HG02981 (cell line): ENCODE data around the gene SLC23A2.

Source experiments
- ATAC-seq: cut with Tn5 transposase; IDR thresholded peaks from one replicate; pipeline ENCODE4 v1.9.1; 2021; ENCODE audit warnings: mild to moderate bottlenecking, moderate library complexity; ENCODE audit not compliant: unreplicated experiment

Gene SLC23A2

GRCh38 chr20:4971064-4971463 is 30.2 kb downstream of the SLC23A2 start:
- ATAC-seq, result no peak

DNA sequence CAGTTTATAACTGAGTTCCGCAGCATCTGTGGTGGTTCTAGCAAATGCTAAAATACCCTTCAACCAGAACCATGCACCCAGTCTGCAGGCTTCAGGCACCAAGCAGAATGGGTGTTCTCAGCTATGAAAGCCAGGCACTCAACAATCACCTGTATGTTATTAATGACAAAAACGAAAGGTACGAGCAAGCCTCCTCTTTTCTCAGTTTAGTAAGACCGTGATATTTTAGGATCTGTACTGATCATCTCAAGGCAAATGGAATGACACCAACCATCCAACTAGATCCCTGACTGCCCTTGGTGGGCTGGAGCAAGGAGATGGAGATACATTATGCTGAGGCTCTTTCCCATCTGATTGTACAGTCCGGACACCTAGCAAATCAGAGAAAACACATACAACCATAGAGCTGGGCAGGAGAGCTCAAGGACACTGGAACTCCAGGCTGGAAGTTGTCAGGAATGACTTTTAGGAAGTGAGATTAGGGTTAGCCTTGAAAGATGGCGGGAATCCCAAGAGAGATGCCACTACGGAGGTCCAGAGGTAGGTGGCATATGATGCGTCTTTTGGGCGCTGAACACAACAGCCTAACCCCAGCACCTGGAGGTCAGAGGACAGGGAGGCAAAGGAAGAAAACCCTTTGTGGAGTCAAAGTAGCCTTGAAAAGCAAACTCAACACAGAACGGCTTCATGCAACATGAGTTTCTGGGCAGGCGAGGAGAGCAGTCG is 33.4 kb downstream of the SLC23A2 start:
- no peak for ATAC-seq

- no peak for ATAC-seq
Observed at GRCh38 chr20:4966826-4967751, 34.2 kb downstream of the SLC23A2 start.

- ATAC-seq, result no peak
Observed at GRCh38 chr20:4962241-4962855, 39.0 kb downstream of the SLC23A2 start.

- ATAC-seq, result no peak
Observed at GRCh38 chr20:4961746-4962145, 39.6 kb downstream of the SLC23A2 start.

- ATAC-seq, result no peak
Observed at GRCh38 chr20:4959592-4959991, 41.7 kb downstream of the SLC23A2 start.

- ATAC-seq, result no peak
Observed at GRCh38 chr20:4957939-4958362, 43.4 kb downstream of the SLC23A2 start.

DNA sequence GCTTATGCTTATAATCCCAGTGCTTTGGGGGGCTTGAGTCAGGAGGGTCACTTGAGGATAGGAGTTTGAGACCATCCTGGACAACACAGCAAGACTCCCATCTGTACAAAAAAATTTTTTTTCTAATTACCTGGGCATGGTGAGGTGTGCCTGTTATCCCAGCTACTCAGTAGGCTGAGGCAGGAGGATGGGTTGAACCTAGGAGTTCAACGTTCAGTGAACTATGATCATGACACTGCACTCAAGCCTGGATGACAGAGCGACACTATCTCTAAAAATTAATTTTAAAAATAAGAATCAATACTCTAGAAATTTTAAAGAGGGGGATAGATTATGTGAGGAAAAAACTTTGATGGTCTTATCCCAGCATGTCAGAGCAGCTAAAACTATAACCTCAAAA is 44.1 kb downstream of the SLC23A2 start:
- no peak for ATAC-seq

- ATAC-seq, result no peak
Observed at GRCh38 chr20:4956200-4956810, 45.0 kb downstream of the SLC23A2 start.

DNA sequence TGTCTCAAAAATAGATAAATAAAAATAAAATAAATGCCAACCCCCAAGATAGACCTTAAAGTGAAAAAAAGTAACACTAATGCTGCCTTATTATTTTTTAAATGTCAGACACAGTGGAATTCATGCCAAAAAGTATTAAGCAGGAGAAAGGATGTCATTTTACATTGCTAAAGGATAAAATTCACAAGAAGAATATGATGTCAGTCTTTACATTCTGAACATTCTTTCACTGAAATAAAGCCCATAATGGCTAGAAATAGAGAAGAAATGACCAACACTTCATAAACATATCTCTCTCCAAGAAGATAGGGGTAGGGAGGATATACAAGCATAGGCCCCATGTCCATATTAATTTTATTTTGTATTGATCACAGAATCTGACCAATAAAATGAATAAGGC is 47.4 kb downstream of the SLC23A2 start:
- ATAC-seq, result no peak

DNA sequence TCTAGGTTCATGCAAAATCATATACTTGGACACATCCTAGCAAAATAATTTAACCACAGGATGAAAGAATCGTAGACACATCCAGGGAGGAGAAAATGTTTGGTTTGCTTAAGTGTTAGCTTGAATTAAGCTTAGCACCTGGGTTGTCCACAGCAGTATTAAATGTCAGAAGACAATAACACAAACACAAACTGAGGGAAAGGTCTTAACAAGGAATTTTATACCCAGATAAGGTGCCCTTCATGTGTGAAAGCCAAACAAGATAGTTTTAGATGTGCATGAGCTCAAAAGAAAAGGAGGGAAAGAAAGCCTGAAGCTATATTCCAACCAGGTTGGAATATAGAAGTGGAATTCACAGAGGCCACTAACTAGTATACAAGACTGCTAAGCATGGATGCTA is 49.1 kb downstream of the SLC23A2 start:
- ATAC-seq, result no peak

DNA sequence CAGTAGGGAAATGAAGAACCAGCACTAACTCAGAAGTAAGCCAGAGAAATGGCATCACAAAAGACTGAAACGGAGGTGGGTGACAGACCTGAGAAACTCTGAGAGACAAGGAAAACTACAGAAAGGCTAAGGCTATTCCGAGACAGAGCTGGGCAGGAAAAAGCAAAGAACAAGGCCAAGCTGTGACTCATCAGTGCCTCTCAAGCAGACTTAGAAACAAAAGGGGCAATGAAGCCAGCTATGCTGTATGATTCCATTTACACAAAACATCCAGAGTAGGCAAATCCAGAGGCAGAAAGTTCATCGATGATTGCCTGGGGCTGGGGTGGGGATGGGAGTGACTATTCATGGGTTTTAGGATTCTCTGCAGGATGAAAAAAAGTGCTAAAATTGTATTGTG is 50.0 kb downstream of the SLC23A2 start:
- no peak for ATAC-seq

GRCh38 chr20:4950841-4951240 is 50.5 kb downstream of the SLC23A2 start:
- no peak for ATAC-seq

DNA sequence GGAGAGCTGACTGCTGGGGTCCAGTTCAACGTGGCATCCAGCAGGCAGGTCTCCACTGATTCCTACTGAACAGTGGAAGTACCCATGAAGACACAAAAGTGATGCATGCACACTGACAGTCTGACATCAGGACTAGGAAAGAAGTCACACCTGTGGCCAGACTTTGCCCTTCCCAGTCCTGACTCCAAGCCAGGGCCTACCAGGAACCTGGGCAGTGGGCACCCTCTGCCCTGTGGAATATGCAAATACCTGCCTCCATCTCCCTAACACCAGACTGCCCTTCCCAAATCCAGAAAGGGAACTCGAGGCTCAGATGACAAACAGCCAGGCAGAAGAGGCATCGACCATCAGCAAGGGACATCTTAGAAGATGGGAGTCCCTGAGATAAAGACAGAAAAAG is 50.9 kb downstream of the SLC23A2 start:
- ATAC-seq, result no peak

GRCh38 chr20:4949833-4950178 is 51.5 kb downstream of the SLC23A2 start:
- peak; percentile 68 for ATAC-seq

- no peak for ATAC-seq
Observed at GRCh38 chr20:4947817-4948559, 53.3 kb downstream of the SLC23A2 start.

DNA sequence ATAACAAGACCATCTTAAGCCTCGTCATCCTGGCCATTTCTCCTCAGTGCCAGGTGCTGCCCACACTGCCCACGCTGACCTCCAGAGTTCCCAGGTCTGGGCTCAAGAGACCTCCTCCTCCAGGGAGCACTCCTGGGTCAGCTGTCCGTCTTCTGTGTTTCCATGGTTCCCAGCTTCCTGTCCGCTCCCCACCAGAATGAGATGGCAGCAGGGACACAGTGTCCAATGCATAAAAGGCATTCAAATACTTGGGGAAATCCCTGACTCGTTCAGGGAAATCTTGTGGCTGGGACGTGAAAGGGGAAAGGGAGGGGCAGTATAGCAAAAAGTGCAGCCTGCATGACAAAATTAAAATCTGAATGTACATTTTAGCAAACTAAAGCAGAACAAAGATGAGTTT is 54.3 kb downstream of the SLC23A2 start:
- no peak for ATAC-seq

DNA sequence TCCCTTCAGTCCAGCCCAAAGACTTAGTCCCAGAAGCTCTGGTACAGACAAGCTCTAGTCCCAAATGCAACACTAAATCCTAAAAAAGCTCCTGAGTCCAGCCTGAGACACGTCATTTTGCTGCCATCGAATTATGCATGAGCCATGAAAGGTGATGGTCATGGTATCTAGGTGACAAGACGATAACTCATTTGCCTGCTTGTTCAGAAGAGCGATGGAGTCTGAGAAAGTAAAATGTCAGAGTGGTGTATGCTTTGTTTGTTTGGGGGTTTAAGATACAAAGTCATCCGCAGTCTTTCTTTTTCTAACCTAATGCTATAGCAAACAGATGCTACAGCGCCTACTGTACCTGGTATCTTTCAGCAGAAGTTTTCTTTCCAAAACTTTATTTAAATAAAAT is 54.7 kb downstream of the SLC23A2 start:
- ATAC-seq, result no peak

DNA sequence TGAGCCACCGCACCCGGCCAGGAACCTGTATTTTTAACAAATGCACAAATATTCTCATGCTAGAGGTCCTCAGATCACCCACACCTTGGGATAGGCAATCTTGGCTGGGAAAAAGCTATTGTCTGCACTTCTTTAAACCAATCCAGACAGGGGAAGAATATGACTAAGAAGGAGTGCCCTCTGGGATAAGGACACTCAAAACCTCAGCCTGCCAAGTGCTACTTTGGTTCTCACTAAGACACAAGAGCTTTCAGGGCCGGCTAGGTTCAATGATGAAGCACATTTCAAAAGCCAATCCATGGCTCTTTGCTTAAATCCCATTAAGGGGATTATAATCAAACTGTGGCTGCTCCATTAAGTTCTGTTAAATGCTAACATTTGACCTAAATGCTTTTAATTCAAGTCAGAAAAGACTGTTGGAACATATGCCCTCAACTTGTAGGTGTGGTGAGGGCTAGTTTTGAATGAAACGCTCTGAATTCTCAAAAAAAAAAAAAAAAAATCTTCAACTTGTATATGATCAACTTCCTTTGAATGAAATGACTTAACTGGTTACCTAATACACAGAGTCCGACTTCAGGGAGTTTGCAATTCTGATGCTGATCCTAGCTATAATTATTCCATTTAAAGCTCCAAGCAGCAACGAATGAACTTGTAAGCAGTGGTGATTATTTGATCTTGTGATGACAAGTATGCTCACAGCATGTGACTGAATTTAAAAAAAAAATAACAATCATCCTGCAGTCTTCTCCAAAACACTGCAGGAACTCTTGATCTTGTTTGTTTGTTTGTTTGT is 56.6 kb downstream of the SLC23A2 start:
- no peak for ATAC-seq

- ATAC-seq, result no peak
Observed at GRCh38 chr20:4942331-4942730, 59.0 kb downstream of the SLC23A2 start.
